ENCODE measurements around the gene CSTPP1.

CSTPP1 gene

DNA sequence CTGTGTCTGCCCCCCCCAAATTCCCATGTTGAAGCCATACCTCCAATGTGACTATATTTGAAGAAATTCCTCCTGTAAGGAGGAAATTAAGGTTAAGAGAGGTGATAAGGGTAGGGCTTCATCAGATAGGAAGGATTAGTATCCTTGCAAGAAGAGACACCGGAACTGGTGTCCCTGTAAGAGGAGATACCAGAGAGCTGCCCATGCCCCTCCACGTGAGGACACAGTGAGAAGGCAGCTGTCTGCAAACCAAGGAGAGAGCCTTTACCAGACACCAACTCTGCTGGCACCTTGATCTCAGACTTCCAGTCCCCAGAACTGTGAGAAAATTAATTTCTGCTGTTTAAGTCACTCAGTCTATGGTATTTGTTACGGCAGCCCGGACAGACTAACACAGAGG, 130.8 kb downstream of the CSTPP1 start:
- H3K9me2 ChIP-seq (ENCODE audit: low read depth, low read length): no peaks in the 10 kb centered on the region
- no peaks in the 10 kb centered on the region for H3K79me2 ChIP-seq (ENCODE audit: insufficient read depth, low read length)
- H3K9ac ChIP-seq (ENCODE audit: low read length): no peak overlapping the region
- H3K4me1 ChIP-seq (ENCODE audit: insufficient read depth, low read length, severe bottlenecking): no peaks in the 10 kb centered on the region
- H3K4me2 ChIP-seq (ENCODE audit: low read length): no peak overlapping the region
- no peaks in the 10 kb centered on the region for H3K27me3 ChIP-seq (ENCODE audit: insufficient read depth, low read length)
- H3F3A ChIP-seq (ENCODE audit: insufficient read depth, low read length): no peaks in the 10 kb centered on the region
- peaks cover 6% of the 10 kb centered on the region; the same call in 1 of the 2 replicates for H3K36me3 ChIP-seq (ENCODE audit: insufficient read depth, low read length)
- H3K27ac ChIP-seq (ENCODE audit: low read depth, low read length, poor library complexity, severe bottlenecking): no peak overlapping the region
- H3K9me3 ChIP-seq (ENCODE audit: low read length): no peaks in the 10 kb centered on the region
- no peak overlapping the region for H3K4me3 ChIP-seq (ENCODE audit: low read depth, low read length, poor library complexity, severe bottlenecking)
- TF ChIP-seq EZH2 (IDR thresholded peaks at IDR 0.05; ENCODE audit: borderline replicate concordance, low read length): no peak
- TF ChIP-seq, protein P1, sequence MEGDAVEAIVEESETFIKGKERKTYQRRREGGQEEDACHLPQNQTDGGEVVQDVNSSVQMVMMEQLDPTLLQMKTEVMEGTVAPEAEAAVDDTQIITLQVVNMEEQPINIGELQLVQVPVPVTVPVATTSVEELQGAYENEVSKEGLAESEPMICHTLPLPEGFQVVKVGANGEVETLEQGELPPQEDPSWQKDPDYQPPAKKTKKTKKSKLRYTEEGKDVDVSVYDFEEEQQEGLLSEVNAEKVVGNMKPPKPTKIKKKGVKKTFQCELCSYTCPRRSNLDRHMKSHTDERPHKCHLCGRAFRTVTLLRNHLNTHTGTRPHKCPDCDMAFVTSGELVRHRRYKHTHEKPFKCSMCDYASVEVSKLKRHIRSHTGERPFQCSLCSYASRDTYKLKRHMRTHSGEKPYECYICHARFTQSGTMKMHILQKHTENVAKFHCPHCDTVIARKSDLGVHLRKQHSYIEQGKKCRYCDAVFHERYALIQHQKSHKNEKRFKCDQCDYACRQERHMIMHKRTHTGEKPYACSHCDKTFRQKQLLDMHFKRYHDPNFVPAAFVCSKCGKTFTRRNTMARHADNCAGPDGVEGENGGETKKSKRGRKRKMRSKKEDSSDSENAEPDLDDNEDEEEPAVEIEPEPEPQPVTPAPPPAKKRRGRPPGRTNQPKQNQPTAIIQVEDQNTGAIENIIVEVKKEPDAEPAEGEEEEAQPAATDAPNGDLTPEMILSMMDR (IDR thresholded peaks at IDR 0.05; ENCODE audit: low read length): no peak
- H2AFZ ChIP-seq (ENCODE audit: low read length): no peak overlapping the region
- H4K20me1 ChIP-seq (ENCODE audit: insufficient read depth, low read length): no peaks in the 10 kb centered on the region

DNA sequence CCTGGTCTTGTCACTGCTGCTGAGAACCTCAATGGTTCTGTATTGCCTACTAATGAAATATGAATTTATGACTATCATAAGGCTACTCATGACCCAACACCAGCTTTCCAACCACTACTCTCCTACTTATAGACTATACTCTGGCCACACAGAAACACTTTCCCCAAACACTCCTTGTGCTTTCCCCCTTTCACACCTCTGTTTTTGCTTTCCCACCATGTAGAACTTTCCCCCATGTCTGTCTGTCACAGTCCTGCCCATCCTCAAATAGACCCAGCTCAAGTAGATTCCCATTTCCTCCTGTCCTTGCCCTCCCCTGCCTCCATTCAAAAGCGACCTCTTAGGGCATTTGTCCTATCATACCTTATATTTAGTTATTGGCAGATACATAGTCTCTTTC, 134.2 kb downstream of the CSTPP1 start:
- no peak for TF ChIP-seq EZH2 (IDR thresholded peaks at IDR 0.05; ENCODE audit: borderline replicate concordance, low read length)
- TF ChIP-seq, protein P1 (IDR thresholded peaks at IDR 0.05; ENCODE audit: low read length): no peak
- H3K9me3 ChIP-seq (ENCODE audit: low read length): no peaks in the 10 kb centered on the region
- no peak overlapping the region for H3K9ac ChIP-seq (ENCODE audit: low read length)
- H4K20me1 ChIP-seq (ENCODE audit: insufficient read depth, low read length): no peaks in the 10 kb centered on the region
- H2AFZ ChIP-seq (ENCODE audit: low read length): no peak overlapping the region
- no peaks in the 10 kb centered on the region for H3K27me3 ChIP-seq (ENCODE audit: insufficient read depth, low read length)
- H3K79me2 ChIP-seq (ENCODE audit: insufficient read depth, low read length): no peaks in the 10 kb centered on the region
- H3K4me3 ChIP-seq (ENCODE audit: low read depth, low read length, poor library complexity, severe bottlenecking): no peak overlapping the region
- H3K9me2 ChIP-seq (ENCODE audit: low read depth, low read length): no peaks in the 10 kb centered on the region
- no peak overlapping the region for H3K27ac ChIP-seq (ENCODE audit: low read depth, low read length, poor library complexity, severe bottlenecking)
- H3F3A ChIP-seq (ENCODE audit: insufficient read depth, low read length): no peaks in the 10 kb centered on the region
- no peaks in the 10 kb centered on the region for H3K36me3 ChIP-seq (ENCODE audit: insufficient read depth, low read length)
- no peak overlapping the region for H3K4me2 ChIP-seq (ENCODE audit: low read length)
- H3K4me1 ChIP-seq (ENCODE audit: insufficient read depth, low read length, severe bottlenecking): no peaks in the 10 kb centered on the region

DNA sequence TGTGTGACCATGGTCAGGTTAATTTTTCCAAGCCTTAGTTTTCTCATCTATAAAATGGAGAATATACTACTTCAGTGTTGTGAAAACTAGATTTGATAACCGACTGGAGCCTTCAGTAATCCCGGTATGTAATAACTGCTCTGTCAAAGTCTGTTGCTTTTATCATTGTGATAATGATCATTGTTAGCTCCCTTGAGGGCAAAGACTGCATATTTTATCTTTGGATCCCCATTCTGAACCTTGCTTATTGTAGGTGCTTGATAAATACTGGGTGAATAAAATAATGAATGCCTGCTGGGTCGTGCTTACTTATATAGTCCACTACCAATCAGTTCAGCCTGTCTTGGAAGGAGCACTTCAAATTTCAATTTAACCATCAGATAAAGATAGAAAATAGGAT, 134.8 kb downstream of the CSTPP1 start:
- no peaks in the 10 kb centered on the region for H3K36me3 ChIP-seq (ENCODE audit: insufficient read depth, low read length)
- H3K4me3 ChIP-seq (ENCODE audit: low read depth, low read length, poor library complexity, severe bottlenecking): no peak overlapping the region

More for the DNA sequence above, 134.8 kb downstream of the CSTPP1 start:
- no peaks in the 10 kb centered on the region for H3K27me3 ChIP-seq (ENCODE audit: insufficient read depth, low read length)
- H3F3A ChIP-seq (ENCODE audit: insufficient read depth, low read length): no peaks in the 10 kb centered on the region
- TF ChIP-seq, protein P1 (IDR thresholded peaks at IDR 0.05; ENCODE audit: low read length): no peak
- TF ChIP-seq EZH2 (IDR thresholded peaks at IDR 0.05; ENCODE audit: borderline replicate concordance, low read length): no peak
- no peak overlapping the region for H3K4me2 ChIP-seq (ENCODE audit: low read length)
- no peaks in the 10 kb centered on the region for H3K9me3 ChIP-seq (ENCODE audit: low read length)
- H3K79me2 ChIP-seq (ENCODE audit: insufficient read depth, low read length): no peaks in the 10 kb centered on the region
- no peaks in the 10 kb centered on the region for H3K9me2 ChIP-seq (ENCODE audit: low read depth, low read length)
- no peak overlapping the region for H3K27ac ChIP-seq (ENCODE audit: low read depth, low read length, poor library complexity, severe bottlenecking)
- no peak overlapping the region for H3K9ac ChIP-seq (ENCODE audit: low read length)
- H3K4me1 ChIP-seq (ENCODE audit: insufficient read depth, low read length, severe bottlenecking): no peaks in the 10 kb centered on the region
- no peaks in the 10 kb centered on the region for H4K20me1 ChIP-seq (ENCODE audit: insufficient read depth, low read length)
- no peak overlapping the region for H2AFZ ChIP-seq (ENCODE audit: low read length)

Data from OCI-LY1 (cell line).